HG02678 (cell line): ENCODE data around the gene MEFV.
"Not testable (repeated sequence)": the region's sequence is repeated elsewhere in the genome, so short reads cannot be mapped to it uniquely, and the experiment has no call there.

Experiments used
- ATAC-seq: cut with Tn5 transposase; IDR thresholded peaks from one replicate; pipeline ENCODE4 v1.9.1; 2021; ENCODE audit warnings: mild to moderate bottlenecking, moderate library complexity; ENCODE audit not compliant: unreplicated experiment

Gene MEFV

GRCh38 chr16:3223913-3224515, 32.4 kb downstream of the MEFV start:
- no peak for ATAC-seq

GRCh38 chr16:3220839-3221238, 35.6 kb downstream of the MEFV start:
- no peak for ATAC-seq

- no peak for ATAC-seq
Measured at GRCh38 chr16:3216263-3216640, 40.2 kb downstream of the MEFV start.

GRCh38 chr16:3215601-3216262, 40.7 kb downstream of the MEFV start:
- no peak for ATAC-seq

GRCh38 chr16:3214904-3215600, 41.4 kb downstream of the MEFV start:
- no peak for ATAC-seq

DNA sequence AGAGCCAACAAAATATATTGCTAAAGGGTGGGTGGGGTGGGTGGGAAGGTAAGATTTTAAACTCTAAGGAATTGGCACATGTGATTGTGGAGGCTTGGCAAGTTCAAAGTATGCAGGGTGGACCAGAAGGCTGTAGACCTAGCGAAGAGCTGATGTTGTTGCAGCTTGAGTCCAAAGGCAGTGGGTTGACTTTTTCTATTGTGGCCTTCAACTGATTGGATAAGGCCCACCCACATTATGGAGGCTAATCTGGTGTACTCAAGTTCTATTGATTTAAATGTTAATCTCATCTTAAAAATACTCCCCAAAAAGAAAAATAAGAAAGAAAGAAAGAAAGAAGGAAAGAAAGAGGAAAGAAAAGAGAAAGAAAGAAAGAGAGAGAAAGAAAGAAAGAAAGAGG, 43.9 kb downstream of the MEFV start:
- ATAC-seq: no peak

GRCh38 chr16:3212006-3212405, 44.4 kb downstream of the MEFV start:
- no peak for ATAC-seq

GRCh38 chr16:3207086-3207953, 49.1 kb downstream of the MEFV start:
- ATAC-seq: no peak

GRCh38 chr16:3205939-3206338, 50.5 kb downstream of the MEFV start:
- not testable (repeated sequence) for ATAC-seq

- ATAC-seq: no peak
Measured at GRCh38 chr16:3202903-3203539, 53.4 kb downstream of the MEFV start.

- no peak for ATAC-seq
Measured at GRCh38 chr16:3198334-3199072, 57.9 kb downstream of the MEFV start.

DNA sequence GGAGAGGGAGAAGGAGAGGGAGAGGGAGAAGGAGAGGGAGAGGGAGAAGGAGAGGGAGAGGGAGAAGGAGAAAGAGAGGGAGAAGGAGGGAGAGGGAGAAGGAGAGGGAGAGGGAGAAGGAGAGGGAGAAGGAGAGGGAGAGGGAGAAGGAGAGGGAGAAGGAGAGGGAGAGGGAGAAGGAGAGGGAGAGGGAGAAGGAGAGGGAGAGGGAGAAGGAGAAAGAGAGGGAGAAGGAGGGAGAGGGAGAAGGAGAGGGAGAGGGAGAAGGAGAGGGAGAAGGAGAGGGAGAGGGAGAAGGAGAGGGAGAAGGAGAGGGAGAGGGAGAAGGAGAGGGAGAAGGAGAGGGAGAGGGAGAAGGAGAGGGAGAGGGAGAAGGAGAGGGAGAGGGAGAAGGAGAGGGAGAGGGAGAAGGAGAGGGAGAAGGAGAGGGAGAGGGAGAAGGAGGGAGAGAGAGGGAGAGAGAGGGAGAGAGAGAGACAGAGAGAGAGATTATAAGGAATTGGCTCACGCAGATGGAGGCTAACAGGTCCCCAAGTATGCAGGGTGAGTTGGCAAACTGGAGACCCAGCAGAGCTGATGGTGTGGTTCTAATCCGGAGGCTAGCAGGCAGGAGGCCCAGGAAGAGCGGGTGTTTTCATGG, 58.6 kb downstream of the MEFV start:
- not testable (repeated sequence) for ATAC-seq

DNA sequence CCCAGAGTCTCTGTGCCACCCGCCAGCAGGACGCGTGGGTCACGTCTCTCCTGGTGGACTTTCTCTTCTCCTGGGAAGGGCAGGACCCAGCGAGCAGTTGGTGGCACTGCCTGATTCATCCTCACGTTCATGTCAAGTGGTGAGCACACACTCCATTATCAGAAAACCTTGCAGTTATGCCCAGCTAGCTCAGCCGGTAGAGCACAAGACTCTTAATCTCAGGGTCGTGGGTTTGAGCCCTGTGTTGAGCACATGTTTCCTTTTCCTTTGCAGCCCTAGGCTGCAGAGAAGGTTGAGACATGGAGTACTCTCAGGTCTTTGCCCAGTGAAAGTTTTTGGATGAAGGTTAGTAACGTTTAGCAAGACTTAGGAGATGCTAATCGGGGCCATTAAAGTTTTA, 60.5 kb downstream of the MEFV start:
- no peak for ATAC-seq

GRCh38 chr16:3194792-3195191, 61.6 kb downstream of the MEFV start:
- no peak for ATAC-seq

GRCh38 chr16:3193221-3194212, 62.9 kb downstream of the MEFV start:
- no peak for ATAC-seq

DNA sequence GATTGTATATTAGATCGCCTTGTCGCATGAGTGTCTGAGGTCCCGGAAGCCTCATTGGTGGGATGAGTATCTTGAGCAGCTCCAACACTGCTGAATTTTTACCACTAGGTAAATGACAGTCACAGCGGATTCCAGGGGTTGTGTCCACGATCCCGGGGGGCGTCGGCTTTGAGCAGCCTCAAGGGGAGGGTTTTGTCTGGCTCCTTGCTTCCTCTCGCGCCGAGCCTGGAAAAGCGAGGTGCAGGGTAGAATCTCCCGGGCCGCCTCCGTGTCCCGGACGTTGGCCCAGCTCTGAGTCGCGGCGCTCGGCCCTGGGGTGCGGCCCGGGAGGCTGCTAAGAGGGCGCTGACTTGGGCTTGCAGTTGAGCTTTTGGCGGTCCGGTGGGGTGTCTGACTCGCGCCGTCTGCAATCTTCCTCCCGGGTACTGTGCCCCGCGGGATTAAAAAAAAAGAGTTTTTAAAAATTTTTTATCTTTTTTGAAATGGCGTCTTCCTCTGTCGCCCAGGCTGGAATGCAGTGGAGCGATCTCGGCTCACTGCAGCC, 63.9 kb downstream of the MEFV start:
- ATAC-seq: no peak
